HG03342 (cell line): ENCODE measurements around the gene RRP1B.
"Not testable (repeated sequence)": the region's sequence is repeated elsewhere in the genome, so short reads cannot be mapped to it uniquely, and the experiment has no call there.

Experiments used
- ATAC-seq: cut with Tn5 transposase; IDR thresholded peaks from one replicate; pipeline ENCODE4 v1.9.1; 2021; ENCODE audit warnings: mild to moderate bottlenecking, moderate library complexity; ENCODE audit not compliant: unreplicated experiment

The RRP1B gene

GRCh38 chr21:43667191-43667904, 8.0 kb downstream of the RRP1B start:
- ATAC-seq = no peak

GRCh38 chr21:43669828-43670605, 10.7 kb downstream of the RRP1B start:
- no peak for ATAC-seq

GRCh38 chr21:43675871-43676270, 16.5 kb downstream of the RRP1B start:
- ATAC-seq = no peak

GRCh38 chr21:43676391-43676790, 17.0 kb downstream of the RRP1B start:
- no peak for ATAC-seq

GRCh38 chr21:43679951-43680350, 20.6 kb downstream of the RRP1B start:
- ATAC-seq = no peak

- not testable (repeated sequence) for ATAC-seq
Measured at GRCh38 chr21:43680421-43680820, 21.1 kb downstream of the RRP1B start.

- no peak for ATAC-seq
Measured at GRCh38 chr21:43681650-43682049, 22.3 kb downstream of the RRP1B start.

GRCh38 chr21:43684424-43684823, 25.1 kb downstream of the RRP1B start:
- no peak for ATAC-seq

GRCh38 chr21:43686811-43687565, 27.6 kb downstream of the RRP1B start:
- no peak for ATAC-seq

GRCh38 chr21:43687566-43688399, 28.4 kb downstream of the RRP1B start:
- ATAC-seq = no peak

- ATAC-seq = no peak
Measured at GRCh38 chr21:43688906-43689305, 29.5 kb downstream of the RRP1B start.

GRCh38 chr21:43689556-43690337, 30.4 kb downstream of the RRP1B start:
- ATAC-seq = no peak

- no peak for ATAC-seq
Measured at GRCh38 chr21:43690346-43690745, 31.0 kb downstream of the RRP1B start.

- ATAC-seq = no peak
Measured at GRCh38 chr21:43691086-43691795, 31.9 kb downstream of the RRP1B start.

- ATAC-seq = no peak
Measured at GRCh38 chr21:43691801-43692200, 32.4 kb downstream of the RRP1B start.

GRCh38 chr21:43692949-43693348, 33.6 kb downstream of the RRP1B start:
- no peak for ATAC-seq

- no peak for ATAC-seq
Measured at GRCh38 chr21:43693981-43694380, 34.6 kb downstream of the RRP1B start.

GRCh38 chr21:43694437-43695079, 35.2 kb downstream of the RRP1B start:
- no peak for ATAC-seq

GRCh38 chr21:43696214-43696613, 36.9 kb downstream of the RRP1B start:
- ATAC-seq = no peak
